ENCODE measurements around the gene ZNF771. TPM values are rescaled to one million over a fixed set of nuclear protein-coding genes. Genes with fewer than 3 reads are reported as not detected.

Gene ZNF771
- total RNA-seq: 10 to 100 TPM; 20.1 to 25.3 (median 22.7) TPM

DNA sequence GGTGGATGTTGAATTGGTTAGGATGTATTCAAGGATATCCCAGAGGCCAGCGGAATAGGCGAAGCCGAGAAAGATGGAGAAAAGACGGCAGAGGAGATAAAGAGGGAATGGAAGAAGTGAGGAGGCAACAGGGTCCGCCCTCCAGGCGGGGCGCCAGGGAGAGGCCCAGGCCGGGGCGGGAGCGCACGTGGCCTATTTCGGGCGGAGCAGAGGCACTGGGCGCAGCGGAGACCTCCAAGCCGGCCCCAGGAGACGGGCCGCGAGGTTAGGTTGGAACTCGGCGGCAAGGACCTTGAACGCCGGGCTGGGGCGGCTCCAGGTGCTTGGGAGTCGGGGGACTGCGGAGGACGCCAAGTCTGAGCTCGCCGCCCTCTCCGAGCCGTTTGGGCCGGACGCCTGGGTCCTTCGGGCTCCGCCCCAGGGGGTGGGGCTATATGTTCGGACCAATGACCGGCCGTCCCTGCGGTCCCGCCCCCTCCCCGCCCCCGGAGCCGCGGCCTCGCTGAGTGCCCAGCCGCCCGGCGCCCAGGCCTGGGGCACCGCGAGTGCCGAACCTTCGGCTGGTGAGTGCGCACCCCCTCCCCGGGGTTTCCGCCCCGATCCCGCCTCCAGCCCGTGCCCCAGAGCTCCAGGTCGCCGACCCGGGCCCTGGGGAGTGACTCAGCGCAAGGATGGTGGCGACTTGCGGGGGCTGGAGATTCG is at the start of gene ZNF771:
Gene ZNF771, plus strand, starts transcription at position 505 of the 702 bp plus-strand sequence. CDS start 448 bp downstream, outside the sequence.
- no peaks in the 10 kb centered on the region for H3K27me3 ChIP-seq
- WGBS: under 1% methylated on average over 27 of the region's 65 CpGs
- TF ChIP-seq EP300 (IDR thresholded peaks at IDR 0.05): no peak
- peak; percentile 60 to 81 for TF ChIP-seq POLR2AphosphoS5 (IDR thresholded peaks at IDR 0.05)
- peaks cover 23 to 38% (median 31%) of the 10 kb centered on the region in 4 donors for H3K4me1 ChIP-seq
- peak within 1 kb of the TSS; percentile 81 to 94 (median 92) for H3K27ac ChIP-seq (replicated peaks in 1 of 4)
- H3K9me3 ChIP-seq: no peaks in the 10 kb centered on the region
- peak within 1 kb of the TSS; percentile 65 to 81 (median 68) for H3K4me3 ChIP-seq
- intact Hi-C loops (cut with DNase I): loop anchor here (10.0 kb wide), 2 partner anchors 52 to 312 kb away; partner anchors contain the start of genes CD2BP2, TBX6 and YPEL3
- DNase-seq (ENCODE audit: extremely low spot score): peak; percentile 98
- peaks cover 0 to 17% (median 8%) of the 10 kb centered on the region in 4 donors for H3K36me3 ChIP-seq

DNA sequence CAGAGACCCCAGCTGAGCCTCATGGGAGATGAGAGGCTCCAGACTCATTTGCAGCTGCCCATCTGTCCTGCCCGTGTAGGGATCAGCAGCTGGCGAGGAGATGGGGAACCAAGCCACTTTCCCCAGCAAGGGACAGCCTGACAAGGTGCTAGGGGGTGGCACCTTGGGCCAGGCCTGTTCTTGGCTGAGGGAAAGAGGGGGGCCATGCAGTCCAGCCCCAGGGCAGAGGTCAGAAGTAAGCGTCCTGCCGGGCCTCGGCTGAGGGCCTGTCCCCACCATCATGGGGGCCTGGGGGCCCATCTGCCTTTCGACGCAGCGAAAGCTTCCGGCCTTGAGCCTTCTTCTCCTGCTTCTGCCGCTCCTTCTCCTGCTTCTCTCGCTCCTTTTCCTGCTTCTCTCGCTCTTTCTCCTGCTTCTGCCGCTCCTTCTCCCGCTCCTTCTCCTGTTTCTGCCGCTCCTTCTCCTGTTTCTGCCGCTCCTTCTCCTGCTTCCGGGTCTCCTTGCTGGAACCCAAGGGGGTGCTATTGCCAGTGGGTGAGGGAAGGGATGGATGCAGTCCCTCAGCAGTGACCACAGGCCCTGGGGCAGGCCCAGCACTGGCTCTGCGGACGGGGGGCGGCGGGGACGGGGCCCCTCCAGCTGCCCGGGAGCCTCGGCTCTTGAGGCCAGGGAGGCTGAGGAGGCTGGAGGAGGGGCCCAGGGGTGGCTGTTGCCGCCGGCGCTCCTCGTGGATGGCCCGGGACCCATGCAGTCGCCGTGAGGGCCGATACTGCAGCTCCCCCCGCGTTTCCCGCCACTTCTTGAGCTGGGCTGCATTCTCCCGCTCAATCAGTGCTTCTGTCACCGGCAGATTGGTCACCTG is 49.5 kb upstream of the ZNF771 start:
- Histone ChIP-seq H3K4me1 (peaks cover 21 to 38% (median 33%) of the 10 kb centered on the region in 4 donors), H3K9me3 (no peaks in the 10 kb centered on the region), H3K4me3 (no peak overlapping the region), H3K27me3 (no peaks in the 10 kb centered on the region), H3K36me3 (peaks cover 14 to 73% (median 67%) of the 10 kb centered on the region in 4 donors), H3K27ac (replicated peaks in 1 of 4) (peak overlapping the region in 1 of 4 donors; percentile 99)
- intact Hi-C loops (cut with DNase I): loop anchor here (10.0 kb wide), 1 partner anchor 47 kb away; the partner anchor contains the start of gene ZNF771
- DNase-seq (ENCODE audit: extremely low spot score): no peak
- TF ChIP-seq, protein P1, sequence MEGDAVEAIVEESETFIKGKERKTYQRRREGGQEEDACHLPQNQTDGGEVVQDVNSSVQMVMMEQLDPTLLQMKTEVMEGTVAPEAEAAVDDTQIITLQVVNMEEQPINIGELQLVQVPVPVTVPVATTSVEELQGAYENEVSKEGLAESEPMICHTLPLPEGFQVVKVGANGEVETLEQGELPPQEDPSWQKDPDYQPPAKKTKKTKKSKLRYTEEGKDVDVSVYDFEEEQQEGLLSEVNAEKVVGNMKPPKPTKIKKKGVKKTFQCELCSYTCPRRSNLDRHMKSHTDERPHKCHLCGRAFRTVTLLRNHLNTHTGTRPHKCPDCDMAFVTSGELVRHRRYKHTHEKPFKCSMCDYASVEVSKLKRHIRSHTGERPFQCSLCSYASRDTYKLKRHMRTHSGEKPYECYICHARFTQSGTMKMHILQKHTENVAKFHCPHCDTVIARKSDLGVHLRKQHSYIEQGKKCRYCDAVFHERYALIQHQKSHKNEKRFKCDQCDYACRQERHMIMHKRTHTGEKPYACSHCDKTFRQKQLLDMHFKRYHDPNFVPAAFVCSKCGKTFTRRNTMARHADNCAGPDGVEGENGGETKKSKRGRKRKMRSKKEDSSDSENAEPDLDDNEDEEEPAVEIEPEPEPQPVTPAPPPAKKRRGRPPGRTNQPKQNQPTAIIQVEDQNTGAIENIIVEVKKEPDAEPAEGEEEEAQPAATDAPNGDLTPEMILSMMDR (IDR thresholded peaks at IDR 0.05): no peak
- TF ChIP-seq POLR2AphosphoS5 (IDR thresholded peaks at IDR 0.05): no peak
- 80% methylated on average over 29 of the region's 37 CpGs for WGBS

DNA sequence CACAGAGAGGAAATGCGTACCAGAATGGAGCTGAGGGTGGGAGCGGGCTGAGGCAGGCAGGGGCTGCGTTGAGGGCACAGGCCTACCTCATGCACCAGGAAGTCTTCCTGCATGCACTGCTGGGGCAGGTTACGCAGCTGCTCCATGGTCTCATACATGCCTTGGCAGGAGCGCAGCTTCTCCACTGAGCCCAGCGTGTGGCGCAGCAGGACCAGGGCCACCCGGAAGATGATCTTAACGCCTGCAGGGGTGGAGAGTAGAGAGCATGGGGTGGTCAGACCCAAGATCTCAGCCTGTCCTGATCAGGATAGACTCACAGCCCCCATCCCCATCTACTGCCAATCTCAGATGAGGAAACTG is 48.8 kb upstream of the ZNF771 start:
- WGBS: 87% methylated on average over 8 of the region's 9 CpGs
- Histone ChIP-seq H3K27ac (replicated peaks in 1 of 4) (no peak overlapping the region), H3K9me3 (no peaks in the 10 kb centered on the region), H3K36me3 (peaks cover 10 to 72% (median 65%) of the 10 kb centered on the region in 4 donors), H3K4me3 (no peak overlapping the region), H3K4me1 (peaks cover 16 to 32% (median 27%) of the 10 kb centered on the region in 4 donors), H3K27me3 (no peaks in the 10 kb centered on the region)
- intact Hi-C loops (cut with DNase I): loop anchor here (10.0 kb wide), 1 partner anchor 46 kb away; the partner anchor contains the start of gene ZNF771
- TF ChIP-seq POLR2A (IDR thresholded peaks at IDR 0.05; ENCODE audit: low read depth): no peak
- TF ChIP-seq POLR2AphosphoS5 (IDR thresholded peaks at IDR 0.05): no peak
- TF ChIP-seq, protein P1 (IDR thresholded peaks at IDR 0.05): no peak
- TF ChIP-seq EP300 (IDR thresholded peaks at IDR 0.05): no peak
- DNase-seq (ENCODE audit: extremely low spot score): no peak

DNA sequence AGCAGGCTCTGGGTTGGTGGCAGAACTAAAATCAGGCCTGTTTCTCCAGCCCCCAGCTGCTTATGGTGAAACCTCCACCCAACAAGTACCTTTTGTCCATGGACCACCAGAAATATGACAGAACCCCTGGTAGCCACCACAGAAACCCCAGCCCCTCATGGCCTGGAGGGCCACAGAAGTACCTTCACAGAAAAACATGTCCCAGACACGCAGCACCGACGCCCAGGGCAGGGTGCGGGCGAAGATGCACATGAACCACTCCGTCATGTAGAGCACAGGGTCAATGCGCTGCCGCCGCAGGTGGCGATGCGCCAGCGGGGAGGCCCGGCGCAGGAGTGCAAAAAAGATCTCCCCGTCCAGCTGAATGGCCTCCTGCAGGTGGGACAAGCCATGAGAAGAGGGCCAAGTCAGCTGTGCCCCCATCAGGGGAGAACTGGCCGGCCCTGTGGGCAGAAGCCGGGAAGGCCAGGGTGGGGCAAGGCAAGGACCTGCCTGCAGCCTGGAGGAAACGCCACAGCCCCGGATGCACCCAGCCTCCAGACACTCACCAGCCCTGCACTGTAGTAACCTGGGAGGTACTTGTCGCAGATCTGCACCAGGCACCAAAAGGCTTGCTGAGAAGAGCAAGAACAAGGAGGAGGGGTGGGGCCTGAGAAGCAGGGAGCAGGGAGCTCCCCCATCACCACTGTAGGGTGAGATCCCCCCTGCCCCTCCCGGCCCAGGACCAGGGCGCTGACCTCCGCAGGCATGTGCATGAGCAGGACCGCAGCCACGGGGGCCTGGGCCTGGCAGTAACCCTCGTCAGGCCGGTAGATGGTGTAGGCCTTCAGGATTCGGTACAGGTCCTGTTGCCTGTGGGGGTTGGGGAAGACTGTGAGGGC is 48.2 kb upstream of the ZNF771 start:
- peaks cover 10 to 25% (median 20%) of the 10 kb centered on the region in 4 donors for H3K4me1 ChIP-seq
- H3K4me3 ChIP-seq: no peak overlapping the region
- no peak for TF ChIP-seq POLR2A (IDR thresholded peaks at IDR 0.05; ENCODE audit: low read depth)
- DNase-seq (ENCODE audit: extremely low spot score): no peak
- H3K36me3 ChIP-seq: peaks cover 13 to 75% (median 65%) of the 10 kb centered on the region in 4 donors
- H3K27me3 ChIP-seq: no peaks in the 10 kb centered on the region
- H3K27ac ChIP-seq (replicated peaks in 1 of 4): no peak overlapping the region
- H3K9me3 ChIP-seq: no peaks in the 10 kb centered on the region
- intact Hi-C loops (cut with DNase I): loop anchor here (10.0 kb wide), 1 partner anchor 46 kb away; the partner anchor contains the start of gene ZNF771
- WGBS: 90% methylated on average over 21 of the region's 28 CpGs

DNA sequence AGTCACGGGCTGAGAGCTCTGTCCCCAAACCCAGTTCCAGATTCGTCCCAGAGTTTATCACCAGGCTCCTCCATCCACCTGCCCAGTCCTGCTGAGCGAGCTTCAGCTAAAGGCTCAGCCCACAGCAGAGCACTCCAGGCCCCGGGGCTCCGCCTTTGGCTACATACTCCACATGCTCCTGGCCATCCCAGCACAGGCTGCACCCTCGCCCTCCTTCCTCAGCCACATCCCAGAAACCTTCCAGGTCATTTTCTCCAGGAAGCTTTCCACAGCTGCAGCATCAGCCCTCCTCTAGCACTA is 47.6 kb upstream of the ZNF771 start:
- Histone ChIP-seq H3K4me3 (no peak overlapping the region), H3K36me3 (peaks cover 17 to 81% (median 70%) of the 10 kb centered on the region in 4 donors), H3K27ac (replicated peaks in 1 of 4) (no peak overlapping the region), H3K4me1 (peaks cover 7 to 20% (median 17%) of the 10 kb centered on the region in 4 donors), H3K27me3 (no peaks in the 10 kb centered on the region), H3K9me3 (no peaks in the 10 kb centered on the region)
- intact Hi-C loops (cut with DNase I): loop anchor here (10.0 kb wide), 1 partner anchor 45 kb away; the partner anchor contains the start of gene ZNF771
- no peak for DNase-seq (ENCODE audit: extremely low spot score)
- TF ChIP-seq, protein P1 (IDR thresholded peaks at IDR 0.05): no peak
- TF ChIP-seq POLR2AphosphoS5 (IDR thresholded peaks at IDR 0.05): no peak
- TF ChIP-seq POLR2A (IDR thresholded peaks at IDR 0.05; ENCODE audit: low read depth): no peak
- TF ChIP-seq EP300 (IDR thresholded peaks at IDR 0.05): no peak
- 84% methylated on average over 6 of the region's 6 CpGs for WGBS
